B cell (primary cell): Measurements from ENCODE around the gene HRNR. TPM values are rescaled to one million over a fixed set of nuclear protein-coding genes. Genes with fewer than 3 reads are reported as not detected.

Source experiments
- ATAC-seq: fragments of 200-7000 bp; cut with Tn5 transposase; one replicate; pipeline ENCODE4 v1.10.0; 2021; ENCODE audit warnings: low read depth, mild to moderate bottlenecking, moderate number of reproducible peaks, moderate library complexity
- CTCF ChIA-PET: fragments of 350-600 bp; sonication (Branson Sonifier 250); formaldehyde crosslinking; loops from one replicate; lab custom pipeline; 2021; ENCODE audit warnings: antibody characterized with exemption, inconsistent platforms; lab: Charles Lee
- POLR2A ChIA-PET: fragments of 350-600 bp; sonication (Branson Sonifier 250); formaldehyde crosslinking; loops from one replicate; lab custom pipeline; 2021; ENCODE audit warnings: antibody characterized with exemption; lab: Charles Lee
- DNase-seq: peaks from one replicate; pipeline ENCODE4 v3.0.0; 2013
- H2AFZ ChIP-seq: 2 replicates; pipeline ENCODE4 v1.6.1; 2012; ENCODE audit warnings: mild to moderate bottlenecking, low read depth, low read length; ENCODE audit not compliant: insufficient read depth, poor library complexity, severe bottlenecking
- H3K27ac ChIP-seq, 2 donors: 1 replicate in 1 of 2; 2 replicates in 1 of 2; pipeline ENCODE4 v1.5.1; 2012 to 2013; ENCODE audit warnings: low read length in 2 of 2, mild to moderate bottlenecking in 2 of 2, moderate library complexity in 1 of 2
- H3K27me3 ChIP-seq, 4 experiments: fragments of 200-600 bp in 1 of 4; sonication (generic) in 1 of 4; replicated peaks in 1 of 4; 1 replicate in 2 of 4; 2 replicates in 2 of 4; pipeline versions ENCODE4 v1.6.1 to v1.7.0; 2013 to 2016; ENCODE audit warnings: low read length in 3 of 4, mild to moderate bottlenecking in 2 of 4, mixed read lengths in 1 of 4, moderate library complexity in 1 of 4; ENCODE audit not compliant: insufficient read depth in 4 of 4, control insufficient read depth in 3 of 4; ENCODE audit errors: control extremely low read depth in 1 of 4
- H3K36me3 ChIP-seq, 2 experiments: replicated peaks in 1 of 2; 1 replicate in 1 of 2; 2 replicates in 1 of 2; pipeline versions ENCODE4 v1.6.1 to v1.7.1; 2013; ENCODE audit warnings: low read length in 1 of 2; ENCODE audit not compliant: insufficient read depth in 2 of 2, control insufficient read depth in 1 of 2; ENCODE audit errors: control extremely low read depth in 1 of 2, extremely low read depth in 1 of 2
- H3K4me1 ChIP-seq, 2 donors: fragments of 200-600 bp in 1 of 2; sonication (generic) in 1 of 2; 1 replicate in 1 of 2; 2 replicates in 1 of 2; pipeline versions ENCODE4 v1.5.1 to v1.6.1; 2013 to 2017; ENCODE audit warnings: low read length in 2 of 2; ENCODE audit not compliant: control insufficient read depth in 2 of 2, insufficient read depth in 2 of 2
- H3K4me2 ChIP-seq: replicated peaks from 2 replicates; pipeline ENCODE3; 2012; ENCODE audit warnings: mild to moderate bottlenecking, low read depth, low read length; ENCODE audit not compliant: poor library complexity, severe bottlenecking
- H3K4me3 ChIP-seq, 5 experiments: fragments of 200-600 bp in 1 of 5; sonication (generic) in 1 of 5; 1 replicate in 3 of 5; 2 replicates in 2 of 5; pipeline versions ENCODE4 v1.5.1 to v1.7.0; 2011 to 2016; ENCODE audit warnings: low read length in 4 of 5, mild to moderate bottlenecking in 4 of 5, low read depth in 2 of 5, control low read depth in 1 of 5, moderate library complexity in 1 of 5; ENCODE audit not compliant: insufficient read depth in 1 of 5; ENCODE audit errors: control extremely low read depth in 1 of 5, extremely low read depth in 1 of 5
- H3K79me2 ChIP-seq: fragments of 200-600 bp; sonication (generic); one replicate; pipeline ENCODE4 v1.6.0; 2016; ENCODE audit warnings: low read length; ENCODE audit not compliant: control insufficient read depth, insufficient read depth
- H3K9ac ChIP-seq: fragments of 200-600 bp; sonication (generic); 2 replicates; pipeline ENCODE4 v1.6.1; 2017; ENCODE audit warnings: mild to moderate bottlenecking, low read length, moderate library complexity
- H3K9me3 ChIP-seq, 3 donors: one replicate each; pipeline versions ENCODE4 v1.6.1 to v1.7.1; 2013; ENCODE audit warnings: low read length in 2 of 3; ENCODE audit not compliant: control insufficient read depth in 2 of 3, insufficient read depth in 1 of 3; ENCODE audit errors: control extremely low read depth in 1 of 3
- H4K20me1 ChIP-seq: 2 replicates; pipeline ENCODE4 v1.6.0; 2012; ENCODE audit warnings: mild to moderate bottlenecking, low read length; ENCODE audit not compliant: insufficient read depth, control insufficient read depth, poor library complexity, severe bottlenecking
- H3K27ac Mint-ChIP-seq: one replicate; pipeline ENCODE4 v1.8.0; 2021; ENCODE audit warnings: mixed read lengths
- H3K27me3 Mint-ChIP-seq: one replicate; pipeline ENCODE4 v1.8.0; 2021; ENCODE audit warnings: mixed read lengths
- H3K4me1 Mint-ChIP-seq: one replicate; pipeline ENCODE4 v1.8.0; 2021; ENCODE audit warnings: mixed read lengths
- H3K4me3 Mint-ChIP-seq: one replicate; pipeline ENCODE4 v1.8.0; 2021; ENCODE audit warnings: mixed read lengths
- H3K9me3 Mint-ChIP-seq: one replicate; pipeline ENCODE4 v1.8.0; 2022; ENCODE audit warnings: mixed read lengths; ENCODE audit not compliant: insufficient read depth
- EZH2 ChIP-seq: IDR thresholded peaks from 2 replicates; pipeline ENCODE4 v1.6.1; 2012; ENCODE audit warnings: borderline replicate concordance, low read depth, mild to moderate bottlenecking, moderate library complexity, low read length; ENCODE audit not compliant: insufficient read depth, poor library complexity, severe bottlenecking
- whole genome bisulfite sequencing: methylation state at CpG from one replicate; pipeline ENCODE4 v1.1.5; 2013; ENCODE audit warnings: missing lambda C conversion rate; ENCODE audit not compliant: insufficient coverage; 5-methylcytosine and 5-hydroxymethylcytosine counted together
- intact Hi-C: fragments of 100-400 bp; cut with micrococcal nuclease; formaldehyde crosslinking; loops from one replicate; pipeline ENCODE4 v1.10.0; 2022
- polyA plus RNA-seq: library from polyadenylated mRNA; depleted of rRNA; stranded (reverse); fragments of >200 nt; gene quantifications from 2 replicates; pipeline ENCODE4 v1.2.3, GENCODE V29; 2012
- total RNA-seq, 2 donors: library from RNA; stranded (reverse); fragments of 120-200 nt in 1 of 2; gene quantifications; 1 replicate in 1 of 2; 2 replicates in 1 of 2; pipeline versions ENCODE4 v1.2.3 to v1.2.4, GENCODE V29; 2013 to 2022
- TF ChIP-seq, protein P1 (sequence below): fragments of 200-600 bp; IDR thresholded peaks from one replicate; pipeline ENCODE4 v1.8.0; 2022; ENCODE audit warnings: antibody characterized with exemption, mild to moderate bottlenecking

Gene HRNR
- total and polyA plus RNA-seq, 2 donors (not counting 1 experiment from before 2014, with no cell fraction given): not detected

DNA sequence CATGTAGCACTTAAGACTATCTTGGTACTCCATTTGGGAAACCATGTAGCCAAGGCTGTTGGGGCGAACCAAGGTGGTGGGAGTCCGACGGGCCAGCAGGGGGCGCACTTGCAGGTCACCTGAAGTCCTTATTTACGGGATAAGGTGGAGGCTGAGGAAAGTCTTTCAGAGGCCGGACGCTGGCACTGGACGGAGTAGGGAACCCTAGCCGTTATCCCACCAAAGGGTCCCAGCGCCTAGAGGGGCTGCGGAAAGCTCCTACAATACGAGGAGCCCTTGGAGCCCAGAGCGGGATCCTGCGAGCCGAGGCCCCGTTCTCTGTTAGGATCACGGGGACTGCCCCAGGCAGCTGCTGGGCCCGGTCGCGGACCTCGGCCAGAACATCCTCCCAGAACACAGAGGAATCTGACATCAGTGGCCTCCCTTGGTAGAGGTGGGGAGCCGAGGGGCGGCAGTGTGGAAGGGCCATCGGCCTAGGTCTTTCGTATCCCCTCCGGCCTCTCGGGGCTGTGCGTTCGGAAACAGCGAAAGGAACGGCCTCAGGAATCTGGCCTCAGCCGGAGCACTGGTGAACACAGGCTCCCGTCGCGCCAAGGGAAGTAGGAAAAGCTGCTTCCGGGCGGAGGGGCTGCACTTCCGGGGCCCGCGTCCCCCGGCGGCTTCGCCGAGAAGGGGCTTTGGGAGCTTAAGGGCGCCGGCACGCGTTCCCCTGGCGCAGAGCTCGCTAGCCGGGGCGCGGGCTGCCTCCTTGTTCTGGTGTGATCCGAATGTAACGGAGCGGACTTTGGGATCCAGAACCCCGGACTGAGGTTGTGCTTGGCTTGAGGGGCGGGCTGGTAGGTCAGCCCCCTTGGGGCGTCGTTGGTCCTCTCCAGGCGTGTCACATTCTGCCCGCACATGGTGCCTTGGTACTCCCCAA, 35.1 kb downstream of the HRNR start:
- DNase-seq: peak; percentile 85
- H2AFZ ChIP-seq: peak overlapping the region; percentile 87
- POLR2A ChIA-PET: no interaction called here
- H3K4me2 ChIP-seq: peak overlapping the region; percentile 92
- WGBS: 11% methylated on average over 58 of the region's 62 CpGs
- CTCF ChIA-PET: interaction anchor here (0.8 to 8.4 kb wide), 13 partner anchors 9 to 270 kb away, joined by 3 to 138 read pairs (median 4); no protein-coding TSS in a partner anchor
- Mint-ChIP-seq H3K27me3 (peaks cover 17% of the 10 kb centered on the region), H3K4me1 (peaks cover 6% of the 10 kb centered on the region), H3K4me3 (peak overlapping the region; percentile 79), H3K27ac (no peak overlapping the region), H3K9me3 (no peaks in the 10 kb centered on the region)
- intact Hi-C loops: loop anchor here (1.0 kb wide), 2 partner anchors 252 to 269 kb away; no protein-coding TSS in a partner anchor
- no peaks in the 10 kb centered on the region for H4K20me1 ChIP-seq
- H3K9ac ChIP-seq: peak overlapping the region; percentile 66
- TF ChIP-seq, protein P1, sequence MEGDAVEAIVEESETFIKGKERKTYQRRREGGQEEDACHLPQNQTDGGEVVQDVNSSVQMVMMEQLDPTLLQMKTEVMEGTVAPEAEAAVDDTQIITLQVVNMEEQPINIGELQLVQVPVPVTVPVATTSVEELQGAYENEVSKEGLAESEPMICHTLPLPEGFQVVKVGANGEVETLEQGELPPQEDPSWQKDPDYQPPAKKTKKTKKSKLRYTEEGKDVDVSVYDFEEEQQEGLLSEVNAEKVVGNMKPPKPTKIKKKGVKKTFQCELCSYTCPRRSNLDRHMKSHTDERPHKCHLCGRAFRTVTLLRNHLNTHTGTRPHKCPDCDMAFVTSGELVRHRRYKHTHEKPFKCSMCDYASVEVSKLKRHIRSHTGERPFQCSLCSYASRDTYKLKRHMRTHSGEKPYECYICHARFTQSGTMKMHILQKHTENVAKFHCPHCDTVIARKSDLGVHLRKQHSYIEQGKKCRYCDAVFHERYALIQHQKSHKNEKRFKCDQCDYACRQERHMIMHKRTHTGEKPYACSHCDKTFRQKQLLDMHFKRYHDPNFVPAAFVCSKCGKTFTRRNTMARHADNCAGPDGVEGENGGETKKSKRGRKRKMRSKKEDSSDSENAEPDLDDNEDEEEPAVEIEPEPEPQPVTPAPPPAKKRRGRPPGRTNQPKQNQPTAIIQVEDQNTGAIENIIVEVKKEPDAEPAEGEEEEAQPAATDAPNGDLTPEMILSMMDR: peak; percentile 89
- TF ChIP-seq EZH2: no peak
- peak; percentile 55 for ATAC-seq
- peaks cover 7 to 11% of the 10 kb centered on the region in 2 donors for H3K4me1 ChIP-seq
- no peaks in the 10 kb centered on the region for H3K36me3 ChIP-seq
- H3K4me3 ChIP-seq: peak overlapping the region; percentile 7 to 61 (median 57)
- H3K27me3 ChIP-seq: peaks cover 0 to 18% (median 0%) of the 10 kb centered on the region in 4 experiments
- no peaks in the 10 kb centered on the region for H3K79me2 ChIP-seq
- peak overlapping the region in 1 of 2 donors; percentile 11 for H3K27ac ChIP-seq
- no peaks in the 10 kb centered on the region for H3K9me3 ChIP-seq
